Mesothelial cell of epicardium (in vitro differentiated cells): ENCODE results near the gene DNAJC11. TPM values are rescaled to one million over a fixed set of nuclear protein-coding genes. Genes with fewer than 3 reads are reported as not detected.
"Not testable (repeated sequence)": the region's sequence is repeated elsewhere in the genome, so short reads cannot be mapped to it uniquely, and the experiment has no call there.

Experiments used
- DNase-seq, 2 experiments: peaks; one replicate each; pipeline ENCODE4 v3.0.0; 2021; ENCODE audit warnings: low spot score in 2 of 2; ENCODE audit not compliant: unreplicated experiment in 2 of 2
- H3K27ac Mint-ChIP-seq: 2 replicates; pipeline ENCODE4 v1.8.0; 2021; ENCODE audit warnings: mixed read lengths
- H3K27me3 Mint-ChIP-seq: 2 replicates; pipeline ENCODE4 v1.8.0; 2021; ENCODE audit warnings: low read depth, mixed read lengths
- H3K36me3 Mint-ChIP-seq: 2 replicates; pipeline ENCODE4 v1.8.0; 2021; ENCODE audit warnings: mixed read lengths
- H3K4me1 Mint-ChIP-seq: 2 replicates; pipeline ENCODE4 v1.8.0; 2021; ENCODE audit warnings: mixed read lengths
- H3K4me3 Mint-ChIP-seq: 2 replicates; pipeline ENCODE4 v1.8.0; 2021; ENCODE audit warnings: mild to moderate bottlenecking, moderate library complexity, mixed read lengths
- H3K9me3 Mint-ChIP-seq: 2 replicates; pipeline ENCODE4 v1.8.0; 2021; ENCODE audit warnings: mixed read lengths
- CTCF ChIP-seq: fragments of 200-600 bp; sonication (generic); IDR thresholded peaks from one replicate; pipeline ENCODE4 v1.5.0; 2021; ENCODE audit warnings: antibody characterized with exemption; ENCODE audit not compliant: unreplicated experiment
- total RNA-seq: library from RNA; stranded (reverse); gene quantifications from 3 replicates; pipeline ENCODE4 v1.2.1, GENCODE V29; 2021

Gene DNAJC11
- total RNA-seq, 1 donor from 2014 or later = 63.4 TPM

DNA sequence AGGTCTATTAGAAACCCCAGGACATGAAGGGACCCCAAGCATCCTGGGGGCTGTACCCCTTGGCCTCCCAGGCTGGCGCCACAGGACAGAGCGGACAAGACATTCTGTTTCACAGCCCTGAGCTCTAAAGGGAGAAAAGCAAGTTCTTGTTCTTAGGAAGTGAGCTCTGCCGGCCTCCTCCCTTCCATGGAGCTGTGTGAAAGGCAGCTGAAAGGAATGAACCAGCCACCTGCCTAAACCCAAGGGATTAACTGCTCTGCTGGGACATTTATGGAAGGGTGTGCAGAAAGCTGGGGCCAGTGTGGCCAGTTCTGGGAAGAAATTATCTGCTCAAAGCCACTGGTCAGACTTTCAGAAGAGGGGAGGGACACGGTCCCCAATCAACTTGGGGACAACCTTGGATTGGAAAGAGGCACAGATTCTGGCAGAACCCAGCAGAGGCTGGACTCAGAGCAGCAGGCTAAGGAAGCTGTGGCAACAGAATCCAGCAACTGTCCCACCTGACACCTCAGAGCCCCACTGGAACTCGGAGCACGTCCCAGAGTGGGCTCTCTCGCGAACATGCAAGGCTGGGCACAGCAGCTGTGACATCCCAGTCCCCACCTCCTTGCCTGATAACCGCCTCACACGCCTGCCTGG lies 101.1 kb downstream of the DNAJC11 start:
- Mint-ChIP-seq H3K4me1 (peaks cover 49% of the 10 kb centered on the region), H3K9me3 (no peaks in the 10 kb centered on the region), H3K4me3 (peak overlapping the region; percentile 92), H3K36me3 (no peaks in the 10 kb centered on the region), H3K27ac (peak overlapping the region; percentile 94), H3K27me3 (no peaks in the 10 kb centered on the region)
- DNase-seq = no peak
- TF ChIP-seq CTCF = no peak

- peaks cover 46% of the 10 kb centered on the region for H3K4me1 Mint-ChIP-seq
- DNase-seq, H3K36me3 Mint-ChIP-seq, H3K27ac Mint-ChIP-seq, H3K9me3 Mint-ChIP-seq, H3K27me3 Mint-ChIP-seq: not testable (repeated sequence)
- peak overlapping the region; percentile 92 for H3K4me3 Mint-ChIP-seq
Measured at GRCh38 chr1:6599991-6600390, 101.6 kb downstream of the DNAJC11 start.

- Mint-ChIP-seq H3K27ac (no peak overlapping the region), H3K9me3 (no peaks in the 10 kb centered on the region), H3K4me3 (peak overlapping the region; percentile 38), H3K4me1 (peaks cover 45% of the 10 kb centered on the region), H3K27me3 (no peaks in the 10 kb centered on the region), H3K36me3 (peaks cover 6% of the 10 kb centered on the region)
- TF ChIP-seq CTCF = no peak
- no peak for DNase-seq
Measured at GRCh38 chr1:6599141-6599975, 102.3 kb downstream of the DNAJC11 start.

- Mint-ChIP-seq H3K4me1 (peaks cover 32% of the 10 kb centered on the region), H3K36me3 (peaks cover 11% of the 10 kb centered on the region)
Measured at GRCh38 chr1:6597777-6598131, 103.9 kb downstream of the DNAJC11 start.

DNA sequence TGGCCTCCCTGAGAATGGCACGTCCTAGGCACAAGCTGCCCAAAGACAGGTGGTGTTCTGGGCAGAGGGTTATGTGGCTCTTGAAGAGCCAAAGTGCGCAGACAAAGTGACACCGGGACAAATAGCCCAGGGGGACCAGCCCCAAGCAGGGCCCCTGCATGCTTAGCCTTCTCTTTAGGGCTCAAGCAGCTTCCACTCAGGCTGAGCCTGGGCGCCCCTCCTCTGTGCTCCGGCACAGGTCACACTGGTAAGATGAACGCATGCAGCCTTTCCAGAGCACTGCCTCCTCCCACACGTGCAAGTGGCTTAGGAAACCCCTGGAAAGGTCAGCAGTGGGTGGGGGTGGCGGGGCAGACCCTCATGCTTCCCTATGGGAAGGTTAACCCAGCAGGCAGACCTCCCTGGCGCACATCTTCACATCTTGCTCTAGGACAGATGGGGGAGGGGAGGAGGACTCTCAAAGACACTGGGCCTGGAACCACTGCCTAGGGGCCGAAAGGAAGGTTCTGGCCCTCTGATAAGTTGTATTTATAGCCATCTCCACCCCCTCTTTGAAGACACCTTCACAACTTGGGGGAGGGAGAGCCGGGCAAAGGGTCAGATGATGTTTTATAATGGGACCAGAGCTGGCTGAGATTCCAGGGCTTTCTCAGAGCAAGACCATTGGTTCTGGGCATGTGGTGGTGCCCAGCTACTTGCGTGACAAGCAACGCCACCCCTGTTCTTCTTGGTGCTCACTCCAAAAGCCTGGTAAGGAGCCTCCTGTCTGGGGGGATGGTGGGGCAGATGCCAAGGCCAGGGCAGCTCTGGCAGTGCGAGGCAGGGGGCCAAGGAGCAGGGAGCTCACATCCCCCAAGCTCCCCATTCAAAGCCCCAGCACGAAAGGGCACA lies 104.5 kb downstream of the DNAJC11 start:
- H3K9me3 Mint-ChIP-seq = no peaks in the 10 kb centered on the region
- no peak for TF ChIP-seq CTCF
- peaks cover 11% of the 10 kb centered on the region for H3K36me3 Mint-ChIP-seq
- no peak for DNase-seq
- no peaks in the 10 kb centered on the region for H3K27me3 Mint-ChIP-seq
- no peak overlapping the region for H3K4me3 Mint-ChIP-seq
- H3K4me1 Mint-ChIP-seq = peaks cover 32% of the 10 kb centered on the region
- H3K27ac Mint-ChIP-seq = no peak overlapping the region

More at GRCh38 chr1:6597777-6598131, 103.9 kb downstream of the DNAJC11 start:
- H3K4me3 Mint-ChIP-seq = no peak overlapping the region
- no peaks in the 10 kb centered on the region for H3K9me3 Mint-ChIP-seq
- TF ChIP-seq CTCF = no peak
- H3K27me3 Mint-ChIP-seq = no peaks in the 10 kb centered on the region
- no peak overlapping the region for H3K27ac Mint-ChIP-seq
- no peak for DNase-seq
